ENCODE data around the gene PUM2. TPM values are rescaled to one million over a fixed set of nuclear protein-coding genes. Genes with fewer than 3 reads are reported as not detected.

Gene PUM2
- total and polyA plus RNA-seq, 2 of the 13 experiments (the other 11 are each of a cell fraction or from before 2014, with no cell fraction given), result 69.6 to 69.8 TPM

DNA sequence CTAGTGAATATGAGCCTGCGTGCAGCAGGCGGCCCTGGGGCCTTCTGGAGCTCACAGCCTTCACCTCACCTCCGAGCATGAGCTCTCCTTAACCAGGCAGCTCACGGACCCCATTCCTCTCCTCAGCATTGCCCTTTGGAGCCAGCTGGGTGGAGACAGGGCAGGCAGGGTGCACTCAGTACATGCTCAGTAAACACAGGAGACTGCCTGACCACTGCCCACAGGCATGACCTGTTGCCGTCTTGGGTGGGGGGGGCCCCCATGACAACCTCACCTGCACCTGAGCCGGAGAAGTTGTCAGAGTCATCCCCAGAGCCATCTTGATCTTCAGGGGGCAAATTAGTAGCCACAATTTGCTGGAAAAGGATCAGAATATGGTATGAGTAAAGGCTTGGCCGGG is 145.6 kb downstream of the PUM2 start:
- intact Hi-C loops (cut with micrococcal nuclease; ENCODE audit: unreplicated experiment), result no loop called here
- Histone ChIP-seq H3K27me3 (ENCODE audit: control insufficient read depth in 1 of 2, insufficient read depth in 2 of 2, low read length in 2 of 2) (no peaks in the 10 kb centered on the region), H3K9ac (ENCODE audit: insufficient read depth, low read depth, low read length) (no peak overlapping the region), H3K4me3 (replicated peaks in 1 of 3; ENCODE audit: insufficient read depth in 1 of 3, low read depth in 2 of 3, low read length in 3 of 3) (no peak overlapping the region), H3K27ac (ENCODE audit: extremely low read length, insufficient read depth, low read length) (no peak overlapping the region), H4K20me1 (ENCODE audit: insufficient read depth, low read length) (no peaks in the 10 kb centered on the region), H3K4me1 (ENCODE audit: insufficient read depth, low read length) (peaks cover 53% of the 10 kb centered on the region), H3K79me2 (ENCODE audit: insufficient read depth, low read length) (peaks cover 16% of the 10 kb centered on the region), H3K9me3 (ENCODE audit: low read length) (no peaks in the 10 kb centered on the region), H3K4me2 (ENCODE audit: low read depth, low read length) (no peak overlapping the region), H3K36me3 (replicated peaks in 1 of 2; ENCODE audit: control insufficient read depth in 1 of 2, insufficient read depth in 2 of 2, low read length in 2 of 2) (peaks cover 22 to 34% of the 10 kb centered on the region in 2 experiments), H2AFZ (ENCODE audit: low read length) (no peak overlapping the region)
- CTCF ChIA-PET (ENCODE audit: low intra/inter-chr PET ratio, low total read pairs), result no interaction called here
- 91% methylated on average over 7 of the region's 7 CpGs for WGBS (ENCODE audit: low lambda C conversion rate)
- POLR2A ChIA-PET, result interaction anchor here (1.4 to 5.5 kb wide), 3 partner anchors 7 to 18 kb away, joined by 3 to 94 read pairs (median 7); partner anchors contain the start of gene SDC1
- FAIRE-seq, result no peak
- no TSS peak for BruUV-seq (replicated peaks)
- no peak for DNase-seq (ENCODE audit: low spot score)
- ATAC-seq, result no peak
- in situ Hi-C loops (cut with HindIII; ENCODE audit: extremely low pct_ligation_motif_present, low pct_unique_long_range_greater_than_20kb), result no loop called here
- TF ChIP-seq ZMYM3 (CRISPR knock-in tag; IDR thresholded peaks at IDR 0.05) (0 out of 2 replicates have a peak, but pooled peaks have one; percentile 9), RFX1 (IDR thresholded peaks at IDR 0.05) (no peak), ZFP1 (CRISPR knock-in tag; IDR thresholded peaks at IDR 0.05) (no peak), ARNTL (CRISPR knock-in tag; IDR thresholded peaks at IDR 0.05) (no peak), HDAC6 (IDR thresholded peaks at IDR 0.05; ENCODE audit: low read depth, low read length) (no peak), SALL1 (CRISPR knock-in tag; IDR thresholded peaks at IDR 0.05) (peak; percentile 25; the same call in 1 of the 2 replicates), ZNF292 (CRISPR knock-in tag; IDR thresholded peaks at IDR 0.05; ENCODE audit: borderline replicate concordance, low read depth) (no peak), ZNF607 (CRISPR knock-in tag; IDR thresholded peaks at IDR 0.05; ENCODE audit: borderline replicate concordance) (0 out of 2 replicates have a peak, but pooled peaks have one; percentile 7), KDM5A (IDR thresholded peaks at IDR 0.05; ENCODE audit: borderline replicate concordance, low read length) (no peak), CHD4 (IDR thresholded peaks at IDR 0.05; ENCODE audit: borderline replicate concordance, low read length) (no peak)
- TF ChIP-seq, protein P1, sequence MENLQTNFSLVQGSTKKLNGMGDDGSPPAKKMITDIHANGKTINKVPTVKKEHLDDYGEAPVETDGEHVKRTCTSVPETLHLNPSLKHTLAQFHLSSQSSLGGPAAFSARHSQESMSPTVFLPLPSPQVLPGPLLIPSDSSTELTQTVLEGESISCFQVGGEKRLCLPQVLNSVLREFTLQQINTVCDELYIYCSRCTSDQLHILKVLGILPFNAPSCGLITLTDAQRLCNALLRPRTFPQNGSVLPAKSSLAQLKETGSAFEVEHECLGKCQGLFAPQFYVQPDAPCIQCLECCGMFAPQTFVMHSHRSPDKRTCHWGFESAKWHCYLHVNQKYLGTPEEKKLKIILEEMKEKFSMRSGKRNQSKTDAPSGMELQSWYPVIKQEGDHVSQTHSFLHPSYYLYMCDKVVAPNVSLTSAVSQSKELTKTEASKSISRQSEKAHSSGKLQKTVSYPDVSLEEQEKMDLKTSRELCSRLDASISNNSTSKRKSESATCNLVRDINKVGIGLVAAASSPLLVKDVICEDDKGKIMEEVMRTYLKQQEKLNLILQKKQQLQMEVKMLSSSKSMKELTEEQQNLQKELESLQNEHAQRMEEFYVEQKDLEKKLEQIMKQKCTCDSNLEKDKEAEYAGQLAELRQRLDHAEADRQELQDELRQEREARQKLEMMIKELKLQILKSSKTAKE (CRISPR knock-in tag; IDR thresholded peaks at IDR 0.05; ENCODE audit: borderline replicate concordance), result no peak
- TF ChIP-seq, protein P2, sequence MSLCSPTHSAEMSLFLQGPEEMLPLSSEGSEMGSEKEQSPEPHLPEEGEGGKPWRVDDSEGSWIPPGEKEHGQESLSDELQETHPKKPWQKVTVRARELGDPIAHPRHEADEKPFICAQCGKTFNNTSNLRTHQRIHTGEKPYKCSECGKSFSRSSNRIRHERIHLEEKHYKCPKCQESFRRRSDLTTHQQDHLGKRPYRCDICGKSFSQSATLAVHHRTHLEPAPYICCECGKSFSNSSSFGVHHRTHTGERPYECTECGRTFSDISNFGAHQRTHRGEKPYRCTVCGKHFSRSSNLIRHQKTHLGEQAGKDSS (CRISPR knock-in tag; IDR thresholded peaks at IDR 0.05; ENCODE audit: borderline replicate concordance, low read depth), result no peak
- TF ChIP-seq, protein P3, sequence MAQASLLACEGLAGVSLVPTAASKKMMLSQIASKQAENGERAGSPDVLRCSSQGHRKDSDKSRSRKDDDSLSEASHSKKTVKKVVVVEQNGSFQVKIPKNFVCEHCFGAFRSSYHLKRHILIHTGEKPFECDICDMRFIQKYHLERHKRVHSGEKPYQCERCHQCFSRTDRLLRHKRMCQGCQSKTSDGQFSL (CRISPR knock-in tag; IDR thresholded peaks at IDR 0.05), result 0 out of 2 replicates have a peak, but pooled peaks have one; percentile 45
- TF ChIP-seq, protein P4, sequence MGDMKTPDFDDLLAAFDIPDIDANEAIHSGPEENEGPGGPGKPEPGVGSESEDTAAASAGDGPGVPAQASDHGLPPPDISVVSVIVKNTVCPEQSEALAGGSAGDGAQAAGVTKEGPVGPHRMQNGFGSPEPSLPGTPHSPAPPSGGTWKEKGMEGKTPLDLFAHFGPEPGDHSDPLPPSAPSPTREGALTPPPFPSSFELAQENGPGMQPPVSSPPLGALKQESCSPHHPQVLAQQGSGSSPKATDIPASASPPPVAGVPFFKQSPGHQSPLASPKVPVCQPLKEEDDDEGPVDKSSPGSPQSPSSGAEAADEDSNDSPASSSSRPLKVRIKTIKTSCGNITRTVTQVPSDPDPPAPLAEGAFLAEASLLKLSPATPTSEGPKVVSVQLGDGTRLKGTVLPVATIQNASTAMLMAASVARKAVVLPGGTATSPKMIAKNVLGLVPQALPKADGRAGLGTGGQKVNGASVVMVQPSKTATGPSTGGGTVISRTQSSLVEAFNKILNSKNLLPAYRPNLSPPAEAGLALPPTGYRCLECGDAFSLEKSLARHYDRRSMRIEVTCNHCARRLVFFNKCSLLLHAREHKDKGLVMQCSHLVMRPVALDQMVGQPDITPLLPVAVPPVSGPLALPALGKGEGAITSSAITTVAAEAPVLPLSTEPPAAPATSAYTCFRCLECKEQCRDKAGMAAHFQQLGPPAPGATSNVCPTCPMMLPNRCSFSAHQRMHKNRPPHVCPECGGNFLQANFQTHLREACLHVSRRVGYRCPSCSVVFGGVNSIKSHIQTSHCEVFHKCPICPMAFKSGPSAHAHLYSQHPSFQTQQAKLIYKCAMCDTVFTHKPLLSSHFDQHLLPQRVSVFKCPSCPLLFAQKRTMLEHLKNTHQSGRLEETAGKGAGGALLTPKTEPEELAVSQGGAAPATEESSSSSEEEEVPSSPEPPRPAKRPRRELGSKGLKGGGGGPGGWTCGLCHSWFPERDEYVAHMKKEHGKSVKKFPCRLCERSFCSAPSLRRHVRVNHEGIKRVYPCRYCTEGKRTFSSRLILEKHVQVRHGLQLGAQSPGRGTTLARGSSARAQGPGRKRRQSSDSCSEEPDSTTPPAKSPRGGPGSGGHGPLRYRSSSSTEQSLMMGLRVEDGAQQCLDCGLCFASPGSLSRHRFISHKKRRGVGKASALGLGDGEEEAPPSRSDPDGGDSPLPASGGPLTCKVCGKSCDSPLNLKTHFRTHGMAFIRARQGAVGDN (CRISPR knock-in tag; IDR thresholded peaks at IDR 0.05), result peak; percentile 47
- TF ChIP-seq, protein P5, sequence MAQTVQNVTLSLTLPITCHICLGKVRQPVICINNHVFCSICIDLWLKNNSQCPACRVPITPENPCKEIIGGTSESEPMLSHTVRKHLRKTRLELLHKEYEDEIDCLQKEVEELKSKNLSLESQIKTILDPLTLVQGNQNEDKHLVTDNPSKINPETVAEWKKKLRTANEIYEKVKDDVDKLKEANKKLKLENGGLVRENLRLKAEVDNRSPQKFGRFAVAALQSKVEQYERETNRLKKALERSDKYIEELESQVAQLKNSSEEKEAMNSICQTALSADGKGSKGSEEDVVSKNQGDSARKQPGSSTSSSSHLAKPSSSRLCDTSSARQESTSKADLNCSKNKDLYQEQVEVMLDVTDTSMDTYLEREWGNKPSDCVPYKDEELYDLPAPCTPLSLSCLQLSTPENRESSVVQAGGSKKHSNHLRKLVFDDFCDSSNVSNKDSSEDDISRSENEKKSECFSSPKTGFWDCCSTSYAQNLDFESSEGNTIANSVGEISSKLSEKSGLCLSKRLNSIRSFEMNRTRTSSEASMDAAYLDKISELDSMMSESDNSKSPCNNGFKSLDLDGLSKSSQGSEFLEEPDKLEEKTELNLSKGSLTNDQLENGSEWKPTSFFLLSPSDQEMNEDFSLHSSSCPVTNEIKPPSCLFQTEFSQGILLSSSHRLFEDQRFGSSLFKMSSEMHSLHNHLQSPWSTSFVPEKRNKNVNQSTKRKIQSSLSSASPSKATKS (CRISPR knock-in tag; IDR thresholded peaks at IDR 0.05), result no peak
